ENCODE data around the gene BOLA1. TPM values are rescaled to one million over a fixed set of nuclear protein-coding genes. Genes with fewer than 3 reads are reported as not detected.
A peak's percentile ranks its signal among the peaks of the same experiment; 100 is the strongest.

BOLA1 gene
- total and polyA plus RNA-seq, 2 donors (not counting 1 experiment from before 2014, with no cell fraction given): 15.0 to 16.7 TPM

DNA sequence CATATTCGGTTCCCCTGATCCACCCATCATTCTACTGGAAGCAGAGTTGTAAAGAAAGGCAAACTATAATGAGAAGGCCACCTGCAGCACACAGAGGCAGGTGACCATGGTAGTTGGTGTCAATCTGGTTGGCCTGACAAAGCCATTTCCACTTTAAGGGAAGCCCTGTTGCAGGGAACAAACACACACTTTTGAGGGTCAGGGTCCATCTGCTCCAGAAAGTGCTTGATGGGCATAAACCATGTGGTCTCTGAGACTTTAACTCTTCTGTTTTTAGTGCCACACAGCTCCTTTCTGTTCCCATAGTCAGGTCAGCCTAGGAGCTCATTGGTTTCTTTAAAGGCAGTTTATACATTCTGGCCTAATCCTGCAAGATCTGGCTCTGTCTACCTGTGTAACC, 17.5 kb upstream of the BOLA1 start:
- Histone ChIP-seq H3K9me3 (ENCODE audit: control extremely low read depth in 1 of 3, control insufficient read depth in 2 of 3, insufficient read depth in 1 of 3, low read length in 2 of 3) (no peaks in the 10 kb centered on the region), H3K4me1 (ENCODE audit: control insufficient read depth in 2 of 2, insufficient read depth in 2 of 2, low read length in 2 of 2) (peaks cover 17 to 25% of the 10 kb centered on the region in 2 donors), H3K9ac (ENCODE audit: low read length) (no peak overlapping the region), H3K27me3 (replicated peaks in 1 of 4; ENCODE audit: control extremely low read depth in 1 of 4, control insufficient read depth in 3 of 4, insufficient read depth in 4 of 4, low read length in 3 of 4) (no peaks in the 10 kb centered on the region), H3K79me2 (ENCODE audit: control insufficient read depth, insufficient read depth, low read length) (peaks cover 55% of the 10 kb centered on the region), H3K4me3 (ENCODE audit: control extremely low read depth in 1 of 5, extremely low read depth in 1 of 5, insufficient read depth in 1 of 5, low read depth in 2 of 5, low read length in 4 of 5) (no peak overlapping the region), H3K4me2 (replicated peaks; ENCODE audit: low read depth, low read length, poor library complexity, severe bottlenecking) (no peak overlapping the region), H3K36me3 (replicated peaks in 1 of 2; ENCODE audit: control extremely low read depth in 1 of 2, control insufficient read depth in 1 of 2, extremely low read depth in 1 of 2, insufficient read depth in 2 of 2, low read length in 1 of 2) (peaks cover 0 to 4% of the 10 kb centered on the region in 2 experiments), H4K20me1 (ENCODE audit: control insufficient read depth, insufficient read depth, low read length, poor library complexity, severe bottlenecking) (peaks cover 29% of the 10 kb centered on the region), H2AFZ (ENCODE audit: insufficient read depth, low read depth, low read length, poor library complexity, severe bottlenecking) (no peak overlapping the region), H3K27ac (ENCODE audit: low read length in 2 of 2) (no peak overlapping the region)
- intact Hi-C loops (cut with micrococcal nuclease): no loop called here
- no peak overlapping the region for H3K4me3 Mint-ChIP-seq
- DNase-seq: no peak
- no peaks in the 10 kb centered on the region for H3K9me3 Mint-ChIP-seq (ENCODE audit: insufficient read depth)
- no CpG with 5 or more reads among the region's 1 CpG for WGBS (ENCODE audit: insufficient coverage)
- CTCF ChIA-PET: no interaction called here
- no peak for ATAC-seq (ENCODE audit: low read depth)
- POLR2A ChIA-PET: no interaction called here
- TF ChIP-seq, protein P1, sequence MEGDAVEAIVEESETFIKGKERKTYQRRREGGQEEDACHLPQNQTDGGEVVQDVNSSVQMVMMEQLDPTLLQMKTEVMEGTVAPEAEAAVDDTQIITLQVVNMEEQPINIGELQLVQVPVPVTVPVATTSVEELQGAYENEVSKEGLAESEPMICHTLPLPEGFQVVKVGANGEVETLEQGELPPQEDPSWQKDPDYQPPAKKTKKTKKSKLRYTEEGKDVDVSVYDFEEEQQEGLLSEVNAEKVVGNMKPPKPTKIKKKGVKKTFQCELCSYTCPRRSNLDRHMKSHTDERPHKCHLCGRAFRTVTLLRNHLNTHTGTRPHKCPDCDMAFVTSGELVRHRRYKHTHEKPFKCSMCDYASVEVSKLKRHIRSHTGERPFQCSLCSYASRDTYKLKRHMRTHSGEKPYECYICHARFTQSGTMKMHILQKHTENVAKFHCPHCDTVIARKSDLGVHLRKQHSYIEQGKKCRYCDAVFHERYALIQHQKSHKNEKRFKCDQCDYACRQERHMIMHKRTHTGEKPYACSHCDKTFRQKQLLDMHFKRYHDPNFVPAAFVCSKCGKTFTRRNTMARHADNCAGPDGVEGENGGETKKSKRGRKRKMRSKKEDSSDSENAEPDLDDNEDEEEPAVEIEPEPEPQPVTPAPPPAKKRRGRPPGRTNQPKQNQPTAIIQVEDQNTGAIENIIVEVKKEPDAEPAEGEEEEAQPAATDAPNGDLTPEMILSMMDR (IDR thresholded peaks at IDR 0.05): no peak
- peak overlapping the region; percentile 12 for H3K27ac Mint-ChIP-seq
- peaks cover 10% of the 10 kb centered on the region for H3K4me1 Mint-ChIP-seq
- H3K27me3 Mint-ChIP-seq: no peaks in the 10 kb centered on the region

DNA sequence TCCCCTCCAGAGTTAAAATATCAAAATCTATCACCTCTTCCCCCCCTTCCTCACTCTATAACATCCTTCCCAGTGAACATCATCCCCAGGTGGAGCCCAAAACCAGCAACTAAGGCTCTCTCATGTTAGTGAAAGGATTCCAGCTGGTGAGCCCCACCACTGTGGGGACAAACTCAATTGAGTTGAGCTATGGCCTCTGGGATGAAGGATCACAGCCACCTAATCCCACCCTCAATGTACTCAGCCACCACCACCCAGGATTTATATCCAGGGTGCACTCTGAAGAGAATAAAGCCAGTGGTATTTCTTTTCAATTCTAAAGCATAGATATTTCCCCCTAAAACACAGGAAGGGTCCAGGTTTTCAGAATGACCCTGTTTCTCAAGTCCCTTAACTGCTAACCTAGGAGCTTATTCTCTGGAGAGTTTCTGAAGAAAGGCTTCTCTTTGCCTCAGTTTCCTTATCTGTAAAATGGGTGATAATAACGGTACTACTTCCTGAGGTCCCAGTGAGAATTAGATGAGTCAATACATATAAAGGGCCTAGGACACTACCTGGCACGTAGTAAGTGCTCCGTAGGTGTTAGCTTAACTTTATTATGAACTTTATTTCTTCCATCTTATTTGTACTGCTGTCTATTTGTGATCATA, 15.6 kb upstream of the BOLA1 start:
- intact Hi-C loops (cut with micrococcal nuclease): loop anchor here (2.0 kb wide), 1 partner anchor 15 kb away; the partner anchor contains the start of gene BOLA1
- H3K4me3 ChIP-seq (ENCODE audit: control extremely low read depth in 1 of 5, extremely low read depth in 1 of 5, insufficient read depth in 1 of 5, low read depth in 2 of 5, low read length in 4 of 5): peak overlapping the region in 1 of 5 experiments; percentile 87
- H3K9me3 Mint-ChIP-seq (ENCODE audit: insufficient read depth): no peaks in the 10 kb centered on the region
- peaks cover 46% of the 10 kb centered on the region for H3K79me2 ChIP-seq (ENCODE audit: control insufficient read depth, insufficient read depth, low read length)
- H3K27ac ChIP-seq (ENCODE audit: low read length in 2 of 2): no peak overlapping the region
- H3K4me1 ChIP-seq (ENCODE audit: control insufficient read depth in 2 of 2, insufficient read depth in 2 of 2, low read length in 2 of 2): peaks cover 20 to 29% of the 10 kb centered on the region in 2 donors
- peaks cover 0 to 4% of the 10 kb centered on the region in 2 experiments for H3K36me3 ChIP-seq (replicated peaks in 1 of 2; ENCODE audit: control extremely low read depth in 1 of 2, control insufficient read depth in 1 of 2, extremely low read depth in 1 of 2, insufficient read depth in 2 of 2, low read length in 1 of 2)
- CTCF ChIA-PET: interaction anchor here (1.3 kb wide), 1 partner anchor 167 kb away, joined by 6 read pairs; no protein-coding TSS in a partner anchor
- ATAC-seq (ENCODE audit: low read depth) (no peak), DNase-seq (no peak)
- no peak overlapping the region for H2AFZ ChIP-seq (ENCODE audit: insufficient read depth, low read depth, low read length, poor library complexity, severe bottlenecking)
- peaks cover 0 to 5% (median 0%) of the 10 kb centered on the region in 3 donors for H3K9me3 ChIP-seq (ENCODE audit: control extremely low read depth in 1 of 3, control insufficient read depth in 2 of 3, insufficient read depth in 1 of 3, low read length in 2 of 3)
- peaks cover 29% of the 10 kb centered on the region for H4K20me1 ChIP-seq (ENCODE audit: control insufficient read depth, insufficient read depth, low read length, poor library complexity, severe bottlenecking)
- no peaks in the 10 kb centered on the region for H3K27me3 ChIP-seq (replicated peaks in 1 of 4; ENCODE audit: control extremely low read depth in 1 of 4, control insufficient read depth in 3 of 4, insufficient read depth in 4 of 4, low read length in 3 of 4)
- WGBS (ENCODE audit: insufficient coverage): no CpG with 5 or more reads among the region's 3 CpGs
- peak overlapping the region; percentile 42 for H3K27ac Mint-ChIP-seq
- H3K4me2 ChIP-seq (replicated peaks; ENCODE audit: low read depth, low read length, poor library complexity, severe bottlenecking): peak overlapping the region; percentile 91
- H3K4me1 Mint-ChIP-seq: peaks cover 10% of the 10 kb centered on the region
- TF ChIP-seq EZH2 (IDR thresholded peaks at IDR 0.05; ENCODE audit: borderline replicate concordance, insufficient read depth, low read depth, low read length, poor library complexity, severe bottlenecking): no peak
- TF ChIP-seq, protein P1 (IDR thresholded peaks at IDR 0.05): no peak
- peak overlapping the region; percentile 83 for H3K9ac ChIP-seq (ENCODE audit: low read length)
- POLR2A ChIA-PET: interaction anchor here (4.9 kb wide), 2 partner anchors 34 to 39 kb away, joined by 30 to 51 read pairs; no protein-coding TSS in a partner anchor
- H3K27me3 Mint-ChIP-seq: no peaks in the 10 kb centered on the region
- H3K4me3 Mint-ChIP-seq: no peak overlapping the region

All from B cell (primary cell).